AG04449 (cell line): ENCODE measurements around the gene ZC2HC1C.

Source experiments
- CTCF ChIA-PET: fragments of 350-600 bp; formaldehyde crosslinking; extraction: SDS; loops from one replicate; lab custom pipeline; 2021; ENCODE audit warnings: antibody characterized with exemption; lab: Yijun Ruan, JAX
- POLR2A ChIA-PET: fragments of 400-600, 350-600 bp; formaldehyde crosslinking; extraction: SDS; loops from one replicate; lab custom pipeline; 2020; ENCODE audit warnings: antibody characterized with exemption, inconsistent platforms; lab: Yijun Ruan, JAX
- DNase-seq: peaks from one replicate; pipeline ENCODE4 v3.0.0-alpha.2; 2010; ENCODE audit warnings: low read depth, low spot score
- H3K4me3 ChIP-seq: 2 replicates; pipeline ENCODE4 v1.5.1; 2011; ENCODE audit warnings: low read depth, mild to moderate bottlenecking, control low read depth, low read length
- CTCF ChIP-seq: IDR thresholded peaks from one replicate; pipeline ENCODE4 v1.5.1; 2011; ENCODE audit warnings: mild to moderate bottlenecking, moderate library complexity, low read length, control low read depth, inconsistent platforms; ENCODE audit not compliant: insufficient read depth; ENCODE audit errors: missing control alignments

Gene ZC2HC1C

GRCh38 chr14:75044322-75044721, 25.1 kb upstream of the ZC2HC1C start:
- ChIA-PET POLR2A (no interaction called here), CTCF (no interaction called here)
- no peak overlapping the region for H3K4me3 ChIP-seq
- peak; percentile 52 for DNase-seq
- no peak for TF ChIP-seq CTCF

GRCh38 chr14:75044752-75045151, 24.7 kb upstream of the ZC2HC1C start:
- no peak overlapping the region for H3K4me3 ChIP-seq
- CTCF ChIA-PET = interaction anchor here (1.1 kb wide), 1 partner anchor 444 kb away, joined by 3 read pairs; no protein-coding TSS in a partner anchor

GRCh38 chr14:75046275-75046674, 23.2 kb upstream of the ZC2HC1C start:
- no peak for DNase-seq
- ChIA-PET POLR2A (no interaction called here), CTCF (no interaction called here)
- no peak for TF ChIP-seq CTCF
- no peak overlapping the region for H3K4me3 ChIP-seq

More at GRCh38 chr14:75044752-75045151, 24.7 kb upstream of the ZC2HC1C start:
- no peak for TF ChIP-seq CTCF
- POLR2A ChIA-PET = no interaction called here
- no peak for DNase-seq

GRCh38 chr14:75046899-75047298, 22.5 kb upstream of the ZC2HC1C start:
- POLR2A ChIA-PET = no interaction called here

GRCh38 chr14:75047506-75047905, 21.9 kb upstream of the ZC2HC1C start:
- DNase-seq = no peak
- ChIA-PET CTCF (no interaction called here), POLR2A (no interaction called here)
- H3K4me3 ChIP-seq = no peak overlapping the region
- TF ChIP-seq CTCF = no peak

More at GRCh38 chr14:75046899-75047298, 22.5 kb upstream of the ZC2HC1C start:
- H3K4me3 ChIP-seq = no peak overlapping the region
- CTCF ChIA-PET = no interaction called here
- TF ChIP-seq CTCF = no peak
- no peak for DNase-seq

- ChIA-PET CTCF (interaction anchor here (1.5 to 1.9 kb wide), 2 partner anchors 40 to 143 kb away, joined by 4 to 9 read pairs; no protein-coding TSS in a partner anchor), POLR2A (no interaction called here)
- H3K4me3 ChIP-seq = no peak overlapping the region
- no peak for TF ChIP-seq CTCF
- no peak for DNase-seq
Observed at GRCh38 chr14:75048101-75048500, 21.3 kb upstream of the ZC2HC1C start.
